IPS-18a (cell line): ENCODE data around the gene PSMD12.
"Not testable (repeated sequence)": the region's sequence is repeated elsewhere in the genome, so short reads cannot be mapped to it uniquely, and the experiment has no call there.

ENCODE experiments used
- H3K27ac ChIP-seq: one replicate; pipeline ENCODE4 v1.5.1; 2013; ENCODE audit warnings: low read length
- H3K27me3 ChIP-seq: one replicate; pipeline ENCODE4 v1.6.1; 2013; ENCODE audit warnings: mild to moderate bottlenecking, low read length; ENCODE audit not compliant: control insufficient read depth, insufficient read depth
- H3K36me3 ChIP-seq: one replicate; pipeline ENCODE4 v1.6.1; 2013; ENCODE audit warnings: low read depth, low read length; ENCODE audit not compliant: control insufficient read depth
- H3K4me1 ChIP-seq: one replicate; pipeline ENCODE4 v1.6.1; 2013; ENCODE audit warnings: low read depth, low read length; ENCODE audit not compliant: control insufficient read depth
- H3K4me3 ChIP-seq: one replicate; pipeline ENCODE4 v1.5.1; 2013; ENCODE audit warnings: low read length
- H3K9ac ChIP-seq: one replicate; pipeline ENCODE4 v1.6.1; 2013; ENCODE audit warnings: mild to moderate bottlenecking, low read length, moderate library complexity
- H3K9me3 ChIP-seq: one replicate; pipeline ENCODE4 v1.6.1; 2013; ENCODE audit warnings: low read depth, low read length; ENCODE audit not compliant: control insufficient read depth

PSMD12 gene

DNA sequence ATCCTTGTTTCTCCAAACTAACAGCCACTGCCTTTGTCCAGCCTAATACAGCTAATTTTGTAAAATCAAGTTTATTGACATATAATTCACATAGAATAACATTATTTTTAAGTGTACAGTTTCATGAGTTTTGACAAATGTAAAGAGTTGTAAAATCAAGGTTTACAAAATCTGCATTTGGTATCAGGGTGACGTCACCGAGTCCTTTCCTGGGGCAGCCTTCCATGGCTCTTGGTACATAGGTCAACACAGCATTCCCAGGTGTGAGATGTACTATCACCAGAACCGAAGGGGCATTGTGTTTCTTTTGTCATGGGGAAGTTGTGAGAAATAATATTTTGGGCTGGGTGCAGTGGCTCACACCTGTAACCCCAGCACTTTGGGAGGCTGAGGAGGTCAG lies 42.9 kb downstream of the PSMD12 start:
- no peak overlapping the region for H3K9ac ChIP-seq
- peaks cover 9% of the 10 kb centered on the region for H3K4me1 ChIP-seq
- no peak overlapping the region for H3K27ac ChIP-seq
- no peaks in the 10 kb centered on the region for H3K36me3 ChIP-seq
- no peaks in the 10 kb centered on the region for H3K9me3 ChIP-seq
- no peaks in the 10 kb centered on the region for H3K27me3 ChIP-seq
- no peak overlapping the region for H3K4me3 ChIP-seq

DNA sequence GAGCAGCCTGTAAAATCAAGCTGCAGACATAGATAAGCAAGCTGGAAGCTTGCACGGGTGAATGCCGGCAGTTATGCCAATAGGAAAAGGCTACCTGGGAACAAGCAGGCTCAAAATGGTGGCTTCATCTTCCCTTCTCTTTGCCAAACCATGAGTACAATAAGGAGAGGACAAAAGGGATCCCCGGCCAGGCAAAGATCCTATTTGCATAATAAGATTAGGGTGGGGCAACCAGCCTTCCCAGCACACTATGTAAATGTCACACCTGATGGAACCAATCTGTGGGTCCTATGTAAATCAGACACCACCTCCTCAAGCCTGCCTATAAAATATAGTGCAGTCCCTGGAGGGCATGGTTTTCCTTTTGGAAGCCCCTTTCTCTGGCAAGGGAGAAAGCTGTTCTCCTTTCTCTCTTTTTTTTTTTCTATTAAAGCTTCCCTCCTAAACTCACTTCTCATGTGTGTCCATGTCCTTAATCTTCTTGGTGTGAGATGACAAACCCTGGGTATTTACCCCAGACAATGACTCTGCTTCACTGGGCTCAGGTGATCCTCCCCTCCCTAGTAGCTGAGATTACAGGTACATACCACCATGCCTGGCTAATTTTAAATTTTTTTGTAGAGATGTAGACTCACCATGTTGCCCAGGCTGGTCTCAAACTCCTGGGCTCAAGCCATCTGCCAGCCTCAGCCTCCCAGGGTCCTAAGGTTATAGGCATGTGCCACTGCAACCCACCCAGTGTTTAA lies 44.2 kb downstream of the PSMD12 start:
- Histone ChIP-seq H3K36me3 (no peaks in the 10 kb centered on the region), H3K27me3 (no peaks in the 10 kb centered on the region), H3K9ac (peak overlapping the region; percentile 32), H3K4me1 (peaks cover 9% of the 10 kb centered on the region), H3K4me3 (peak overlapping the region; percentile 21), H3K27ac (peak overlapping the region; percentile 75), H3K9me3 (no peaks in the 10 kb centered on the region)

DNA sequence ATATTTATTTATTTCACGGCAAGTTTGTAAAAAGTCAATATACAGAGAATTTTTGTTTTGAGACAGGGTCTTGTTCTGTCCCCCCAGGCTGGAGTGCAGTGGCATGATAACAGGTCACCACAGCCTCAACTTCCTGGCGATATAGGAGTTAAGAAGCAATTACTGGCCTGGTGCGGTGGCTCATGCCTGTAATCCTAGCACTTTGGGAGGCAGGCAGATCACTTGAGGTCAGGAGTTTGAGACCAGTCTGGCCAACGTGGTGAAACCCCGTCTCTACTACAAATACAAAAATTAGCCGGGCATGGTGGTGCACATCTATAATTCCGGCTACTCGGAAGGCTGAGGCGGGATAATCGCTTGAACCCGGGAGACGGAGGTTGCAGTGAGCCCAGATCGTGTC lies 44.9 kb downstream of the PSMD12 start:
- H3K9me3 ChIP-seq, H3K4me3 ChIP-seq, H3K36me3 ChIP-seq, H3K27me3 ChIP-seq, H3K4me1 ChIP-seq: not testable (repeated sequence)
- Histone ChIP-seq H3K27ac (peak overlapping the region; percentile 75), H3K9ac (peak overlapping the region; percentile 32)

DNA sequence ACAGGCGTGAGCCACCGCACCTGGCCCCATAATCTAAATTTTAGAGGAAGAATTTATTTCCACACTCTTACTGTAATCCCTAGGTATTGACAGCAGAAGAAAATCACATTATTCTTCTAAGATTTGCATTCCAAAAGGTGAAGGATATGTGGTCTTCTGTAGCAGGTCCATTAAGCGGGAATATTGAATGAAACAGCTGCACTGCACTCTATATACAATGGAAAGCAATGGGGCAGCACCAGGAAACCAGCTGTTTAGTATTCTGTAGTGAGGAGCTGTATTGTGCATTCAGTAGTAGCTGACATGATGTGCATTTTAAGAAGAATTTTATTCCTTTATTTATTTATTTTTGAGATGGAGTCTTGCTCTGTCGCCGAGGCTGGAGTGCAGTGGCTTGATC lies 49.6 kb downstream of the PSMD12 start:
- H3K9me3 ChIP-seq, result no peaks in the 10 kb centered on the region
- peaks cover 2% of the 10 kb centered on the region for H3K4me1 ChIP-seq
- H3K36me3 ChIP-seq, result no peaks in the 10 kb centered on the region
- H3K27me3 ChIP-seq, result no peaks in the 10 kb centered on the region
- no peak overlapping the region for H3K9ac ChIP-seq
- no peak overlapping the region for H3K27ac ChIP-seq
- H3K4me3 ChIP-seq, result no peak overlapping the region

DNA sequence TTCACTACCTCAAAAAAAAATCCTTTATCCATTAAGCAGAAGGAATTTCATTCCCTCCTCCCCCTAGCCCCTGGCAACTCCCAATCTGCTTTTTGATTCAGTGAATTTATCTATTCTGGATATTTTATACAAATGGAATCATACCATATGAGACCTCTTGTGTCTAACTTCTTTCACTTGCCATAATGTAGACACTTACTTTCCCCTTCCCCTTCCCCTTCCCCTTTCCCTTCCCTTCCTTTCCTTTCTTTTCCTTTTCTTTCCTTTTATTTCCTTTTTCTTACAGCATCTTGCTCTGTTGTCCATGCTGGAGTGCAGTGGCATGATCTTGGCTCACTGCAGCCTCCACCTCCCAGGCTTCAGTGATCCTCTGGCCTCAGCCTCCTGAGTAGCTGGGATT lies 50.5 kb downstream of the PSMD12 start:
- Histone ChIP-seq H3K4me3 (no peak overlapping the region), H3K27ac (no peak overlapping the region), H3K9me3 (no peaks in the 10 kb centered on the region), H3K4me1 (peaks cover 8% of the 10 kb centered on the region), H3K9ac (no peak overlapping the region), H3K36me3 (no peaks in the 10 kb centered on the region), H3K27me3 (no peaks in the 10 kb centered on the region)

DNA sequence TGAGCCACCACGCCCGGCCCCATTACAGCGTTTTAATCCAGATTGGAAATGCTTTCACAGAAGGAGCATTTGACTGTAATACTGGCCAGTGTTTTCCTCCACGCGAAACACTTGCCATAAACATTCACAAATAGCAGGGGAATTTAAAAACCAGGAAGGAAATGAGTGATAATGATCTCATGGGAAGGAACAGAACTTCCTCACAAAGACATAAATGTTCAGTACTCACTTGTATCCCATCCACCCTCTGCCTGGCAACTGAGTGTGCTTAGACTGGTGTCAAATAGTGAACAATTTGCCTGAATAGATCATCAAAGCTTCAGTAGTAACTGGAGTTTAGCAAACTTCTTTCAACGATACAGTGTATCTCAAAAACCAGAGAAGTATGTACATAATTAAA lies 54.1 kb downstream of the PSMD12 start:
- no peak overlapping the region for H3K4me3 ChIP-seq

DNA sequence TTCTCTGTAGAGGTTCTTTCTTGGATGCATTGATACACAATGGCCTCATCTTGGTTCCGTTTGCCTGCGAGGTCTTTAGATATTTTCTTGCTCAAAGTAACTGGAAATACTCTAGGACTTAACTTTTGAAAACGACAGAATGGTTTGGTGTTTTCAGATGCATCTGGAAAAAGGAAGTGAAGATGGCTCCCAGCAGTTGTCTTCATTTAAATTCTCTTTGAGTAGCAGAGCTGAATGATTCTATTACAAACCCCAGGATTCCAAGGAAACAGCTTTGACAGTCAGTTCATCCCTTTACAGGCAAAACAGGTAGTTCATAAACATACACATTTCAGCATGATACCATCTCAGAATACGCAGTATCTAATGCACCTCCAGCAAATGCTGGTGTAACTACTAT lies 54.8 kb downstream of the PSMD12 start:
- Histone ChIP-seq H3K27ac (no peak overlapping the region), H3K9ac (no peak overlapping the region), H3K27me3 (no peaks in the 10 kb centered on the region)

More for the DNA sequence above, 54.1 kb downstream of the PSMD12 start:
- Histone ChIP-seq H3K27ac (no peak overlapping the region), H3K9me3 (no peaks in the 10 kb centered on the region), H3K9ac (no peak overlapping the region), H3K27me3 (no peaks in the 10 kb centered on the region), H3K36me3 (no peaks in the 10 kb centered on the region), H3K4me1 (peaks cover 8% of the 10 kb centered on the region)

DNA sequence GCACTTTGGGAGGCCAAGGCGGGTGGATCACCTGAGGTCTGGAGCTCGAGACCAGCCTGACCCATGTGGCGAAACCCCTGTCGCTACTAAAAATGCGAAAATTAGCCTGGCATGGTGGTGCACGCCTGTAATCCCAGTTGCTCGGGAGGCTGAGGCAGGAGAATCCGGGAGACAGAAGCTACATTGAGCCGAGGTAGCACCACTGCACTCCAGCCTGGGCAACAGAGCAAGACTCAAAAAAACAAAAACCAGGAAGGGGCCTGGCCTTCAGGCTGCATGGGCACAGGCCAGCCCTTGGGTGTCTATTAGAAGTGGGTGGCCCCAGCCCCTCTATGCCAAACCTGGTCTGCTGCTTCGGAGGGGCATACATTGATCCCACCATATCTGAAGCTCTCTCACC lies 56.0 kb downstream of the PSMD12 start:
- no peak overlapping the region for H3K9ac ChIP-seq
- no peak overlapping the region for H3K27ac ChIP-seq
- H3K36me3 ChIP-seq, result no peaks in the 10 kb centered on the region
- no peaks in the 10 kb centered on the region for H3K9me3 ChIP-seq
- peaks cover 8% of the 10 kb centered on the region for H3K4me1 ChIP-seq
- no peak overlapping the region for H3K4me3 ChIP-seq
- no peaks in the 10 kb centered on the region for H3K27me3 ChIP-seq

More for the DNA sequence above, 54.8 kb downstream of the PSMD12 start:
- H3K4me1 ChIP-seq, result peaks cover 8% of the 10 kb centered on the region
- no peaks in the 10 kb centered on the region for H3K36me3 ChIP-seq
- H3K4me3 ChIP-seq, result no peak overlapping the region
- H3K9me3 ChIP-seq, result no peaks in the 10 kb centered on the region

DNA sequence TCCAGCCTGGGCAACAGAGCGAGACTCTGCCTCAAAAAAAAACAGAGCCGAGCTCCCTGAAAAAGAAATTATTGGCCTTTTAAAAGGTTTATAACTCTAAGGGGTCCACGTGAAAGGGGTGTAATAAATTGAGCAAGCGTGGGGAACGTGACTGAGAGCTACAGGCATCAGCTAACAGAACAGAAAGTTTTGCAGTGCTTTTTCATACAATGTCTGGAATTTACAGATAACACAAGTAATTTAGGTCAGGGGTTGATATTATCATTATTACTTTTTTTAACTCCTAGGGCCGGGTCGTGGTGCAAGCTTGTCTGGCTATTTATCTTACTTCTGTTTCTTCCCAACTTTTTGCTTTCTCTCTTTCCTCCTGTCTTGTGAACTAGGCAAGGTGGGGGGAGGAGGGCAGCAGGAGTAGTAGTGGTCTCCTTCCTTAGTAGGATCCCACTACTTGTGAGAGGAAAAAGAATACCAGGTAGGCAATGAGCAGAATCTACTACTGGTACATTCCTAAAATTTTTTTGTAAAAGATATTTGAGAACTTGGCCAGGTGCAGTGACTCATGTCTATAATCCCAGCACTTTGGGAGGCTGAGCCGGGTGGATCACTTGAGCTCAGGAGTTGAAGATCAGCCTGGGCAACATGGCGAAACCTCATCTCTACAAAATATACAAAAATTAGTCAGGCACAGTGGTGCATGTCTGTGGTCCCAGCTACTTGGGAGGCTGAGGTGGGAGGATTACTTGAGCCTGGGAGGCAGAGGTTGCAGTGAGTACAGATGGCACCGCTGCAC lies 60.7 kb downstream of the PSMD12 start:
- H3K4me3 ChIP-seq, H3K9me3 ChIP-seq, H3K27ac ChIP-seq, H3K9ac ChIP-seq, H3K4me1 ChIP-seq, H3K27me3 ChIP-seq, H3K36me3 ChIP-seq: not testable (repeated sequence)

DNA sequence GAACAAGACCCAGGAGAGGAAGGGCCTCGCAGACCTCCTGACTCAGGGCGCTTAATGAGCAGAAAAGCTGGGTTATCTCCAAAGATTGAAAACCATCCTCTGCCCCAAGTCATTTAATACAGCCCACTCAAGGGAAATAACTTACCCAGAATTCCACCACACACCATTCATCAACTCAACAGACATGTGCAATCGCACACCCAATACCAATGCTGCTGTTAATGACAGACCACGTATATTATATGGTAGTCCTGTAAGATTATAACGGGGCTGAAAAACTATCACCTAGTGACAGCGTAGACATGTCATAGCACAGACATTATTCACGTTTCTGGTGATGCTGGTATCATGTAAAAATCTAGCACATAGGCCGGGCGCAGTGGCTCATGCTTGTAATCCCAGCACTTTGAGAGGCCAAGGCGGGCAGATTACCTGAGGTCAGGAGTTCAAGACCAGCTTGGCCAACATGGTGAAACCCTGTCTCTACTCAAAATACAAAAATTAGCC lies 68.9 kb downstream of the PSMD12 start:
- Histone ChIP-seq H3K9ac (no peak overlapping the region), H3K4me3 (no peak overlapping the region), H3K9me3 (no peaks in the 10 kb centered on the region), H3K27me3 (no peaks in the 10 kb centered on the region), H3K36me3 (no peaks in the 10 kb centered on the region), H3K4me1 (no peaks in the 10 kb centered on the region), H3K27ac (no peak overlapping the region)

DNA sequence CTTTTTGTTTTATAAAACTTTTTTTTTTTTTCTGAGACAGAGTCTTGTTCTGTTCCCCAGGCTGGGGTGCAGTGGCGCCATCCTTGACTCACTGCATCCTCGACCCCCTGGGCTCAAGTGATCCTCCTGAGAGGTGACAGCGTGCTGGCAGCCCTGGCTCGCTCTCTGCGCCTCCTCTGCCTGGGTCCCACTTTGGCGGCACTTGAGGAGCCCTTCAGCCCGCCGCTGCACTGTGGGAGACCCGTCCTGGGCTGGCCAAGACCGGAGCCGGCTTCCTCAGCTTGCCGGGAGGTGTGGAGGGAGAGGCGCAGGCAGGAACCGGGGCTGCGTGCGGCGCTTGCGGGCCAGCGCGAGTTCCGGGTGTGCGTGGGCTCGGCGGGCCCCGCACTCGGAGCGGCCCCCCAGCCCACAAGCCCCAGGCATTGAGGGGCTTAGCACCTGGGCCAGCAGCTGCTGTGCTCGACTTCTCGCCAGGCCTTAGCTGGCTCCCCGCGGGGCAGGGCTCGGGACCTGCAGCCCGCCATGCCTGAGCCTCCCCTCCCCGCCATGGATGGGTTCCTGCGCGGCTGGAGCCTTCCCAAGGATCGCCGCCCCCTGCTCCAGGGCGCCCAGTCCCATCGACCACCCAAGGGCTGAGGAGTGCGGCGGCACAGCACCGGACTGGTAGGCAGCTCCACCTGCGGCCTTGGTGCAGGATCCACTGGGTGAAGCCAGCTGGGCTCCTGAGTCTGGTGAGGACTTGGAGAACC lies 71.8 kb downstream of the PSMD12 start:
- no peaks in the 10 kb centered on the region for H3K9me3 ChIP-seq
- no peak overlapping the region for H3K27ac ChIP-seq
- H3K27me3 ChIP-seq, result no peaks in the 10 kb centered on the region
- H3K4me1 ChIP-seq, result no peaks in the 10 kb centered on the region
- no peak overlapping the region for H3K4me3 ChIP-seq
- no peak overlapping the region for H3K9ac ChIP-seq
- no peaks in the 10 kb centered on the region for H3K36me3 ChIP-seq
